SK-N-SH treated with all-trans-retinoic acid at 6 μM for 48 hours (cell line): ENCODE measurements around the gene ZNF831.

Experiments
- ATAC-seq: fragments of 200-7000 bp; cut with Tn5 transposase; 3 replicates; pipeline ENCODE4 v1.9.1; 2020; ENCODE audit warnings: mild to moderate bottlenecking, moderate library complexity
- BACH2 ChIP-seq: fragments of 250-450 bp; sonication (Bioruptor Pico); IDR thresholded peaks from 2 replicates; pipeline ENCODE4 v1.9.0; 2021; ENCODE audit warnings: mild to moderate bottlenecking, borderline replicate concordance
- CREB5 ChIP-seq: fragments of 250-450 bp; sonication (Bioruptor Pico); IDR thresholded peaks from 2 replicates; pipeline ENCODE4 v1.5.1; 2020; ENCODE audit warnings: low read depth, mild to moderate bottlenecking, moderate library complexity
- CSDC2 ChIP-seq: fragments of 250-450 bp; sonication (Bioruptor Pico); IDR thresholded peaks from 2 replicates; pipeline ENCODE4 v1.5.0; 2020; ENCODE audit warnings: mild to moderate bottlenecking, moderate library complexity
- CSRNP3 ChIP-seq: fragments of 250-450 bp; sonication (Bioruptor Pico); IDR thresholded peaks from 2 replicates; pipeline ENCODE4 v1.5.1; 2021; ENCODE audit warnings: mild to moderate bottlenecking, moderate library complexity
- ESRRG ChIP-seq: fragments of 250-450 bp; sonication (Bioruptor Pico); IDR thresholded peaks from 2 replicates; pipeline ENCODE4 v1.6.1; 2021; ENCODE audit warnings: mild to moderate bottlenecking
- GLIS3 ChIP-seq: fragments of 250-450 bp; sonication (Bioruptor Pico); IDR thresholded peaks from 2 replicates; pipeline ENCODE4 v1.5.0; 2020; ENCODE audit warnings: mild to moderate bottlenecking, moderate library complexity
- OSR1 ChIP-seq: fragments of 250-450 bp; sonication (Bioruptor Pico); IDR thresholded peaks from 2 replicates; pipeline ENCODE4 v1.8.0; 2022; ENCODE audit warnings: moderate library complexity, mild to moderate bottlenecking, inconsistent platforms
- PATZ1 ChIP-seq: fragments of 250-450 bp; sonication (Bioruptor Pico); IDR thresholded peaks from 2 replicates; pipeline ENCODE4 v1.8.0; 2020; ENCODE audit warnings: mild to moderate bottlenecking, moderate library complexity, borderline replicate concordance
- RARB ChIP-seq: fragments of 250-450 bp; sonication (Bioruptor Pico); IDR thresholded peaks from 2 replicates; pipeline ENCODE4 v1.8.0; 2021; ENCODE audit warnings: mild to moderate bottlenecking, moderate library complexity
- SNAI2 ChIP-seq: fragments of 250-450 bp; sonication (Bioruptor Pico); IDR thresholded peaks from 2 replicates; pipeline ENCODE4 v1.5.0; 2020; ENCODE audit warnings: mild to moderate bottlenecking, moderate library complexity
- TCF4 ChIP-seq: fragments of 250-450 bp; sonication (Bioruptor Pico); IDR thresholded peaks from 2 replicates; pipeline ENCODE4 v1.8.0; 2021; ENCODE audit warnings: mild to moderate bottlenecking, moderate library complexity, borderline replicate concordance
- TOX ChIP-seq: fragments of 250-450 bp; sonication (Bioruptor Pico); IDR thresholded peaks from 2 replicates; pipeline ENCODE4 v1.8.0; 2021; ENCODE audit warnings: mild to moderate bottlenecking, moderate library complexity, borderline replicate concordance
- TSHZ2 ChIP-seq: fragments of 250-450 bp; sonication (Bioruptor Pico); IDR thresholded peaks from 2 replicates; pipeline ENCODE4 v1.5.0; 2020; ENCODE audit warnings: mild to moderate bottlenecking, moderate library complexity
- ZC3H10 ChIP-seq: fragments of 250-450 bp; sonication (Bioruptor Pico); IDR thresholded peaks from 2 replicates; pipeline ENCODE4 v1.5.1; 2021; ENCODE audit warnings: mild to moderate bottlenecking, moderate library complexity
- ZFP3 ChIP-seq: fragments of 250-450 bp; sonication (Bioruptor Pico); IDR thresholded peaks from 2 replicates; pipeline ENCODE4 v1.5.0; 2020; ENCODE audit warnings: mild to moderate bottlenecking, moderate library complexity
- ZFP30 ChIP-seq: fragments of 450-650 bp; formaldehyde crosslinking; IDR thresholded peaks from 2 replicates; pipeline ENCODE4 v1.5.0; 2022; ENCODE audit warnings: mild to moderate bottlenecking, moderate library complexity
- ZNF565 ChIP-seq: fragments of 450-650 bp; formaldehyde crosslinking; conservative IDR thresholded peaks from 2 replicates; pipeline ENCODE4 v1.5.0; 2020; ENCODE audit warnings: low read depth, mild to moderate bottlenecking, moderate library complexity
- ZNF70 ChIP-seq: fragments of 450-650 bp; formaldehyde crosslinking; IDR thresholded peaks from 2 replicates; pipeline ENCODE4 v1.5.0; 2020; ENCODE audit warnings: mild to moderate bottlenecking, moderate library complexity
- ZNF8 ChIP-seq: fragments of 450-650 bp; formaldehyde crosslinking; IDR thresholded peaks from 2 replicates; pipeline ENCODE4 v1.5.0; 2020; ENCODE audit warnings: mild to moderate bottlenecking, moderate library complexity

Gene ZNF831

GRCh38 chr20:59204165-59204894 lies 40.7 kb downstream of the ZNF831 start:
- no peak for ATAC-seq
- no peak for TF ChIP-seq SNAI2 (CRISPR knock-in tag)
- no peak for TF ChIP-seq ESRRG (CRISPR knock-in tag)
- TF ChIP-seq PATZ1: no peak
- no peak for TF ChIP-seq BACH2 (CRISPR knock-in tag)
- no peak for TF ChIP-seq CREB5 (CRISPR knock-in tag)

GRCh38 chr20:59205044-59205443 lies 41.4 kb downstream of the ZNF831 start:
- no peak for ATAC-seq
- TF ChIP-seq CSRNP3: no peak
- TF ChIP-seq ZNF565 (CRISPR knock-in tag): no peak
- no peak for TF ChIP-seq ZFP30 (CRISPR knock-in tag)
- no peak for TF ChIP-seq TOX (CRISPR knock-in tag)
- TF ChIP-seq GLIS3 (CRISPR knock-in tag): no peak
- TF ChIP-seq TCF4 (CRISPR knock-in tag): no peak
- TF ChIP-seq BACH2 (CRISPR knock-in tag): no peak
- no peak for TF ChIP-seq SNAI2 (CRISPR knock-in tag)
- TF ChIP-seq PATZ1: no peak
- no peak for TF ChIP-seq OSR1 (CRISPR knock-in tag)
- TF ChIP-seq TSHZ2 (CRISPR knock-in tag): no peak

- no peak for ATAC-seq
- TF ChIP-seq ZC3H10 (CRISPR knock-in tag): no peak
- no peak for TF ChIP-seq ZNF70 (CRISPR knock-in tag)
- no peak for TF ChIP-seq ZNF8 (CRISPR knock-in tag)
- TF ChIP-seq RARB (CRISPR knock-in tag): no peak
- TF ChIP-seq ZFP3 (CRISPR knock-in tag): no peak
- no peak for TF ChIP-seq SNAI2 (CRISPR knock-in tag)
- no peak for TF ChIP-seq CSDC2 (CRISPR knock-in tag)
- TF ChIP-seq ZFP30 (CRISPR knock-in tag): no peak
- TF ChIP-seq CREB5 (CRISPR knock-in tag): no peak
- TF ChIP-seq TSHZ2 (CRISPR knock-in tag): no peak
- TF ChIP-seq TCF4 (CRISPR knock-in tag): no peak
- no peak for TF ChIP-seq TOX (CRISPR knock-in tag)
- no peak for TF ChIP-seq OSR1 (CRISPR knock-in tag)
- TF ChIP-seq ZNF565 (CRISPR knock-in tag): no peak
- no peak for TF ChIP-seq PATZ1
Observed at GRCh38 chr20:59207235-59207634, 43.6 kb downstream of the ZNF831 start.
